Amniotic stem cell (primary cell): ENCODE results near the gene ZC3H4.
"Not testable (repeated sequence)": the region's sequence is repeated elsewhere in the genome, so short reads cannot be mapped to it uniquely, and the experiment has no call there.

Source experiments
- DNase-seq: peaks from one replicate; lab custom pipeline; 2025; lab: John Stamatoyannopoulos, UW

The ZC3H4 gene

GRCh38 chr19:47112997-47113849 lies at the start of gene ZC3H4:
TSS of gene ZC3H4 (minus strand) at chr19:47113776. CDS start at chr19:47112584, 1,192 bp downstream.
- peak; percentile 97 for DNase-seq

GRCh38 chr19:47161876-47162489 lies 48.4 kb upstream of the ZC3H4 start:
- DNase-seq: no peak

- DNase-seq: no peak
These were observed 45.4 kb upstream of the ZC3H4 start for GRCh38 chr19:47158879-47159503.

GRCh38 chr19:47158367-47158791 lies 44.8 kb upstream of the ZC3H4 start:
- no peak for DNase-seq

GRCh38 chr19:47157431-47158321 lies 44.1 kb upstream of the ZC3H4 start:
- no peak for DNase-seq

- no peak for DNase-seq
These were observed 43.4 kb upstream of the ZC3H4 start for GRCh38 chr19:47156861-47157430.

- DNase-seq: no peak
These were observed 41.6 kb upstream of the ZC3H4 start for GRCh38 chr19:47155148-47155547.

GRCh38 chr19:47153266-47153665 lies 39.7 kb upstream of the ZC3H4 start:
- DNase-seq: no peak

- no peak for DNase-seq
These were observed 39.1 kb upstream of the ZC3H4 start for GRCh38 chr19:47152632-47153031.

- DNase-seq: no peak
These were observed 38.6 kb upstream of the ZC3H4 start for GRCh38 chr19:47152205-47152604.

GRCh38 chr19:47151627-47152026 lies 38.1 kb upstream of the ZC3H4 start:
- no peak for DNase-seq

- DNase-seq: no peak
These were observed 33.3 kb upstream of the ZC3H4 start for GRCh38 chr19:47146920-47147319.

GRCh38 chr19:47145639-47146486 lies 32.3 kb upstream of the ZC3H4 start:
- no peak for DNase-seq

GRCh38 chr19:47144630-47145029 lies 31.1 kb upstream of the ZC3H4 start:
- DNase-seq: no peak

- DNase-seq: no peak
These were observed 29.9 kb upstream of the ZC3H4 start for GRCh38 chr19:47143322-47144073.

GRCh38 chr19:47142779-47143178 lies 29.2 kb upstream of the ZC3H4 start:
- no peak for DNase-seq

- no peak for DNase-seq
These were observed 28.1 kb upstream of the ZC3H4 start for GRCh38 chr19:47141695-47142094.

- DNase-seq: not testable (repeated sequence)
These were observed 27.7 kb upstream of the ZC3H4 start for GRCh38 chr19:47141252-47141651.

GRCh38 chr19:47135156-47135555 lies 21.6 kb upstream of the ZC3H4 start:
- no peak for DNase-seq

GRCh38 chr19:47134545-47134944 lies 21.0 kb upstream of the ZC3H4 start:
- DNase-seq: no peak
